ENCODE data around the gene ROM1.

The ROM1 gene

DNA sequence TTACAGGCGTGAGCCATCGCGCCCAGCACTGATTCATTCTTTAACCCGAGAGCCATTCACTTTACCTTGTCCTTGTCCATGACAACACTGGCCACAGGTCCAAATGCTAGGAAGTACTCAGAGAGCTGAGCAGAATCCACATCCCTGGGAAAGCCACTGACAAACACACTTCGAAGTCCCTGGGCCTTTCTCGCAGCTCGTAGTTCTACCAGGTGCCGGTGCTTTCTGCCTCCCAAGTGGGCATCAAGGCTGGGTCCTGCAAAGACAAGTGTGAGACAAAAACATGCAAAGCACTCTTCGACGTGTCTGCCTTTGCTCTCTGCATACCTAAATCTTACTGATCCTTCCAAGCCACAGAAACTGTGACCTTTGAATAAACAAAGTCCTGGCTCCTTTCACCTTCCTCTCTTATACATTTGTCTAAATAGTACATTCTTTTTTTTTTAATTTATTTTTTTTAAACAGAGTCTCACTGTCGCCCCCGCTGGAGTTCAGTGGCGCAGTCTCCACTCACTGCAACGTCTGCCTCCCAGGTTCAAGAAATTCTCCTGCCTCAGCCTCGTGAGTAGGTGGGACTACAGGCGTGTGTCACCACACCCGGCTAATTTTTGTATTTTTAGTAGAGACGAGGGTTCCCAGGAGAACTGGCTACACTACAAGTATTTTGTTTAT is 24.0 kb upstream of the ROM1 start:
- no peak for DNase-seq

DNA sequence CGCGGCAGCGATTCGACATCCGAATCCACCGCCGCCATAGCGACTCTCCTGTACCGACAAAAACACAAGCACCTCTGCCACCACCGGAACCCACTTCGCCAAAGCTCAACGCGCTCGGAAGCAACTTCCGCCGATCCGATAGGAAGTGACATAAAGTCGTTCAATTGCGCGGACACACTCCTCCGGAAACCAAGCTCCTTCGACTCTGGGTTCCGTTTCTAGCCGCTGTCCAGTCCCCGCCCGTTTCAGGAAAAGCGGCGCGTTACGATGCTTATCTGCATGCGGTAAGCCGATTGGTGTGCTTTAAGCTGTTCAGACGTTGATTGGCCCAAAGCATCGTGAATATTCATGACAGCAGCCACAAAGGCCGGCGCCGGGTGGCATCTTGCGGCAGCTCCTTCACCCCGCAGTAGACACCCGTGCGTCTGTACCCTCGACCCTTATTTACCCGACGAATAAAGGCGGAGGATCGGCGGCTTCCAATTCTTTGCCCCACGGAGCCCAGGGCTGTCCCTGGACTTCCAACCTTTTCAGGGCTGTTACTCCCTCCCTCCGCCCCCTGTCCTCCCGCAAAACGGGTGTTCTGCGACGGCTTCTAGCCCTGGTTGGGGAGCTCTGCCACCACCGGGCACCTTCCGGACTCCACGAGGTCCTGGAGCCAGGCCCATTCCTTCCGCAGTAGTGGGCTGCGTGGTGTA is 21.5 kb upstream of the ROM1 start, which contains the start of gene TUT1:
Gene TUT1, minus strand, starts transcription at position 76 of the 698 bp plus-strand sequence. Its CDS starts 38 bp downstream, at position 38.
- DNase-seq: peak; percentile 98

GRCh38 chr11:62592146-62592815 is 20.8 kb upstream of the ROM1 start:
- DNase-seq: no peak

- DNase-seq: no peak
Measured at GRCh38 chr11:62592989-62593421, 20.1 kb upstream of the ROM1 start.

DNA sequence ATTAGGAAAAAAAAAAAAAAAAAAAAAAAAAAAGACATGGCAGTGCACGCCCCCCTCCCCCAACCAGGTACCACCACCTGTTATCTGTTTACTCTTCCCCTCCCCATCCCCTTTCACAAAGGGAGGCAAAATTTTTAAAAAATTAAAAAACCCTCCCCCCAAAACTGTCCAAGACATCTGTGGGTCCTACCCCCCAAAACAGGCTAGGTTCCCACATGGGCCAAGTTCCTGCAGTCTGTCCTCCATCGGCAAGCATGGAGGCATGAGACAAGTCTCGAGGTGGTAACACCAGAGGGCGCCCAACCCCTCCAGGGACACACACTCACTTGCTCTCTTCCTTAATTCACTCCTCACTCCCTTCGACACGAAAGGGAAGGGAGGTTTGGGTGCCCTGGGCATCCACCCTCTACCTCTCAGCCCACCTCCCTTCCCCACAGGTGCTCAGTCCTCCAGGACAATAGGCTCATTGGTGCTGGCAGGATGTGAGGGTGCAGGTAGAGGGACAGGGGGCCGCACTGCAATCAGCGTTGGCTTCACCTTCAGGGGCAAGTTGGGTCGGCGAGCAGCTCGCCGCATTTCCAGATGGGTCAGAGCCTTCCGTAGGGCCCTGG is 19.5 kb upstream of the ROM1 start:
- peak; percentile 33 for DNase-seq

- no peak for DNase-seq
Measured at GRCh38 chr11:62595124-62595523, 17.9 kb upstream of the ROM1 start.

DNA sequence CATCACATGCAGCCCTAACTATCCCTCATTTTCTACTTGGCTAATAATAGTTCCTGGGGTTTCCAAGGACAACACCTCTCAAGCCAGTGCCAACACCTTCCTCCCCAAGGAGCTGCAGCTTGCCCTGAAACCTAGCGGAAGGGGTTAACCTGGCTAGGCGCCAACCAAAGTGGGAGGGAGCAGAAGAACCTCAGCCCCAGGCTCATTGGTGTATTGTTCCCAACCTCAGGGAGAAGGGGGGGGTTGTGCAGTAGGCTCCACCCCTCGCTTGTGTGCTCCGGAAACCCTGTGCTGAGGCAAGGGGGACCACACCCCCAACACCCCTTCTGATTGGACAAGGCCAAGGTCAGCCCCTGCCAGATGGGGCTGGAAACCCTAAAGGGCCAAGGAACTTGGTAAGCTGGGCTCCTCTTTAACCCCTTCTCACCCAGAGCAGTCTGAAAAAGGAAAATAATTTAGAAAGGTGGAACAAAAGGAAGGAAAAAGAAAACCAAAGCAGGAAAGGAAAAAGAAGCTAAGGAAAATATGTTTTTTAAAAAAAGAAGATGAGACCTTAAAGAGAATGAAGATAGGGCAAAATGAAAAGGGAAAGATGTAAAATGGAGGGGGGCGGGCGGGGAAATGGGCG is 13.9 kb upstream of the ROM1 start:
- peak; percentile 93 for DNase-seq

DNA sequence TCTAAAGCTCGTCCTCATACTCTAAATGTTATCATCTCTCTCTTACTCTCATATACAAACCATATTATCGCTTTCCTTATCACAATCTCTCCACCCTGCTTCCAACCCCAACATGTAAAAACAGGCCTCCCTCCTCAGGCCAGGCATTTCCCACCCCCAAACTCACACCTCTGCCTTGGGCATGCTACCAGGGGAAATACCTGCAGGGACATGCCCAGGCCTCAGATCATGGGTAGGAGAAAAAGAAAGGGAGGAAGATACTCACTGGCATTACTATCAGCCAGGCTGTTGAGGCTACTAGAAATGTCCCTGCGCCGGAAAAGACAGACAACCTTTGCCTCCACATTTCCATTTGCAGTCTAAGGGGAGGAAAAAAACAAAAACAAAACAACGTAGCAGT is 13.2 kb upstream of the ROM1 start:
- no peak for DNase-seq

GRCh38 chr11:62600367-62601121 is 12.5 kb upstream of the ROM1 start:
- no peak for DNase-seq

- no peak for DNase-seq
Measured at GRCh38 chr11:62601122-62601371, 12.0 kb upstream of the ROM1 start.

DNA sequence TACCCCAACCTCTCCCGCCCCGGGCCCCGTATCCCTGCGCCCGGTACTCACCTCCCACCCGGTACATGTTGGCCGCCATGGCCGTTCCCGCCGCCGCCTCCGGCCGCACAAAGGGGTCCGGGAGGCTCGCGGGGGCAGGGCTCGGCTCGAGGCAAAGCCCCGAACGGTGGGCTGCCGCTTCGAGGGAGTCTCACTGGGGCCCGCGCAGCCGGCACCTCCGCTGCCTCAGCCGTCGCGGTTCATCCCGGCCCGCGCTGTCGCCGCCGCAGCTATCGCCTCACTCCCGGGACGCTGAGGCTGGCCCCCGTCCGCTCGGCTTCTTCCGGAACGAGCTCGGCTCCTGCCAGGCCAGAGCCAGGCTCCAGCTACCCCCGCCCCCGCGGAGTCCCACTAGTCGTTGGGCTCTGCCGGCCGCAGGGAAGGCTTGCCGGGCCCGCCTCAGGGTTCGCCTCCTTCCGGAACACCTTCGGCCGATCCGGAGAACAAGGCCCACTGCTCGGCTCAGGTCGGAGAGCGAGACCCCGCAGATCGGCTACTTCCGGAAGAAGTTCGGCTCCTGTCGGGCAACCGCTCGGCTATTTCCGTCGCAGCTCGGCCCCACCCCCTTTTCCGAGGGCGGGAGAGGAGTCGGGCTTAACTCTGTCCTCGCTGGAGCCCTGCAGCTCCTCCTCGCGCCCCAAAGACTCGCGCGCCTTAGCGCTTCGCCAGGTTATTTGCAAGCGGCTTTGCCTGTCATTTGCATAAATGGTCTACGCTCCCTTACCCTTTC is 11.5 kb upstream of the ROM1 start, which contains the start of gene MTA2:
Gene MTA2, minus strand, starts transcription at position 494 of the 769 bp plus-strand sequence. Its CDS starts 415 bp downstream, at position 79.
- DNase-seq: peak; percentile 93

- no peak for DNase-seq
Measured at GRCh38 chr11:62602141-62603071, 10.7 kb upstream of the ROM1 start.

DNA sequence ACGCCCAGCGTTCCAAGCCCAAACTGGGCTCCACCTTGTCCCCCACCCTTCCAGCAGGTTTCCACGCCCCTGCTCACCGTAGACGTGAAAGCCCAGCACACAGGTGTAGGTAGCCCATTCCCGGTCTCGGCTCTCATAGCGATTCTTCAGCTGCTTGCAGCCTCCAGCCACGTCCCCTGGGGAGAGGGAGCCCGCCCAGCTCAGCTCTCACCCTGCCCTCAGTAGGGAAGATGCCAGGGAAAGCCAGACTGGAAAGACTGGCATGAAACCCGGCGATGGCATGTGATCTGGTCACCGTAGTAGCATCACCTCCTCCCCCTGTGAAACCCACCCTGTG is 10.0 kb upstream of the ROM1 start:
- DNase-seq: no peak

DNA sequence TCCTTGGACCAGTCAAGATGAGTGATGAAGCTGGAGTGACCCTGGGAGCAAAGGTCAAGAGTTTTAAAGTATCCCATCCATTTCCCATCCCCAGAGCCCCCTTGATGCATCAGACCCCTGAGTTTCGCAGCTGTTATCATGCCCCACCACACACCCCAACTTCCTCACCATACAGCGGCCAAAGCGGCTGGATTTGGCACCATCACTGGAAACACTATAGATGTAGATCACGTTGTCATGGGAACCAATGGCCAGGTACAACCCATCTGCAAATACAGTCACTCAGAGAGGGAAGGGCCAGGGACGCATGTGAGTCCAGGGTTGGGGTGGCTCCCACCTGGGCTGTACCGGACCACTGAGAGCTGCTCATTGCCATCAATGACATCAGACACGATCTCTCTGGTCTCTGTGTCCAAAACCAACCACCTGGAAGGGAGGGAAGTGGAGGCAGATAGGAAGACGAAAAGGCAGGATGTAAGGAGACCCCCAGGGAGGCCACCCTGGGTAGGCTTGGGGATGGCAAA is 9.2 kb upstream of the ROM1 start:
- DNase-seq: no peak

- no peak for DNase-seq
Measured at GRCh38 chr11:62604460-62605120, 8.5 kb upstream of the ROM1 start.

DNA sequence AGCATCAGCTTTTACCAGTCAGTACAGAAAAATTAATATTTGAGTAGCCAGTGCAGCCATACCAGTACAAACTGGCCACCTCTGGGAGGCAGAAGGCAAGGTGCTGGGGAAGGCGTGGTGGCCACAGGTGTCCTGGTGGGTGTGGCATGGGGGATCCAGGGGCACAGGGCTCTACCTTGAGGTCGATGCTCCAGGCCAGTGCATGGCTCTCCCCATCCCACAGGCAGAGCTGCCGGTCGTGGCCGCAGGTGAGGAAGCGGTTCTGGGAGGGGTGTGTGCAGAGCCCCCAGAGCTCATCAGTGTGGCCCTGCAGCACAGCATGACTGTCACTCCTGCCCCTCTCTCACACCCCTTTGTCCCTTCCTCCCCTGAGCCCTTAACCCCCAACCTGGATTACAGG is 7.6 kb upstream of the ROM1 start:
- no peak for DNase-seq

DNA sequence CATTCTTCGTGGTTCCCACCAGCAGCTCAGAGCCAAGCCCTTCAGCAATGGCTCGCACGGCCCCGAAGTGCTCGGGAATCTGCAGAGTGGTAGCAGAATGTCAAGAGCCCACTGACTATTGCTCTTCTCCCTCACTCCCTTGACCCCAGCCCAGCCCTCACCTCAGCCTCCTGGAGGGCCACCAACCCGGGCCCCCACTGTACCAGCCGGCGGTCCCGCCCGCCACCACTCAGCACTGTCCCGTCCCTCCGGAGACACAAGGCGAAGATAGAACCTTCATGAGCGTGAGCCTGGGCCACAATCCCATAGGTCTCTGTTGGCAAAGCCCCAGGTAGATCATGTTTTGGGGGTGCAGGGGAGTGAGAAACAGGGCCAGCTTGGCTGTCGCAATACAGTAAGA is 7.2 kb upstream of the ROM1 start:
- DNase-seq: no peak

DNA sequence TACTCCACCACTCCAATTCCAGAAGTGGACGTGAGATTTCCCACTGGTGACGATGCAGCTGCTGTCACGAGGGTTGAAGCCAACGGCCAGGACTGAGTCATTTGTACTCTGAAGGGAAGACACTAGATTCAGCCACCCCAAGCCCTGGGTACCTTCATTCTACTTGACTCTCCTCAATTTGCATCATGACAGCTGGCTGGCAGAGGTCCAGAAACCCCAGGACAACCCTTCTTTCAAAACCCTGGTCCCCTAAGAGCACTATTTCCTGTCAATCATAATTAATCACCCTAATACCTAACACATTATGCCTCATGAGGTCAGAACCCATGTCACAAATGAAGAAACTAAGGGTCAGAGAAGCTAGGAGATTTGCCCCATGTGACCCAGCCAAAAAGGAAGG is 5.3 kb upstream of the ROM1 start:
- DNase-seq: no peak

DNA sequence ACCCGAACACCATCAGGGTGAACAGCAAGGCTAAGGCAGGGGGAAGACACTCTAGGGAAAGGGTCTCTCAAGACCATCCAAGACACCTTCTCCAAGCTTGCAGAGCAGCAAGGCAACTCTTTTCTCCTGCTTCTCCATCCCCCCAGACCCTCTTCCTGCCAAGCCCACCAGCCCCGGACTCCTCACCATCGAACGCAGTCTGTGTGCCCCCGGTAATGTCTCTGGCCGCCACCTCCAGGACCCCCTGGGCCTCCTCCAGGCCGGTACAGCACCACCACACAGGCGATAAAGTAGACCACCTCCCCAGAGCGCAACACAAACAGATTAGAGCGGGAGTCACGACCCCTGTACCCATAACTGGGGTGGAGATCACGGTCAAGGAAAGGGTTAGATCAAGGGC is 4.3 kb upstream of the ROM1 start:
- DNase-seq: no peak

GRCh38 chr11:62610403-62610802 is 2.7 kb upstream of the ROM1 start:
- DNase-seq: no peak

Data from NCI-H1694 (cell line).